ENCODE data around the gene LCMT2. TPM values are rescaled to one million over a fixed set of nuclear protein-coding genes. Genes with fewer than 3 reads are reported as not detected.

Gene LCMT2
- total and polyA plus RNA-seq, 7 donors: 2.3 to 5.4 (median 3.3) TPM

GRCh38 chr15:43347114-43347513 is 16.7 kb upstream of the LCMT2 start:
- no peak for DNase-seq
- Histone ChIP-seq H3K36me3 (peaks cover 5 to 75% (median 10%) of the 10 kb centered on the region in 4 donors), H3K27ac (no peak overlapping the region), H3K4me1 (no peaks in the 10 kb centered on the region), H3K9me3 (no peaks in the 10 kb centered on the region), H3K27me3 (no peaks in the 10 kb centered on the region), H3K4me3 (no peak overlapping the region)
- intact Hi-C loops (cut with DNase I): no loop called here
- 59 to 80% methylated on average over 3 of the region's 3 CpGs for WGBS, 2 donors
- TF ChIP-seq POLR2AphosphoS5 (IDR thresholded peaks at IDR 0.05) (no peak), POLR2A (IDR thresholded peaks at IDR 0.05) (no peak), CTCF (IDR thresholded peaks at IDR 0.05) (no peak), EP300 (IDR thresholded peaks at IDR 0.05) (no peak)

GRCh38 chr15:43346305-43346704 is 15.9 kb upstream of the LCMT2 start:
- DNase-seq: no peak
- Histone ChIP-seq H3K9me3 (no peaks in the 10 kb centered on the region), H3K36me3 (peaks cover 1 to 75% (median 7%) of the 10 kb centered on the region in 4 donors), H3K4me1 (no peaks in the 10 kb centered on the region), H3K27ac (no peak overlapping the region), H3K4me3 (no peak overlapping the region), H3K27me3 (no peaks in the 10 kb centered on the region)
- 93 to 94% methylated on average over 2 of the region's 2 CpGs for WGBS, 2 donors
- intact Hi-C loops (cut with DNase I): no loop called here
- TF ChIP-seq POLR2A (IDR thresholded peaks at IDR 0.05) (no peak), POLR2AphosphoS5 (IDR thresholded peaks at IDR 0.05) (no peak), EP300 (IDR thresholded peaks at IDR 0.05) (no peak), CTCF (IDR thresholded peaks at IDR 0.05) (no peak)

GRCh38 chr15:43330780-43331087 is 361 bp upstream of the LCMT2 start:
- WGBS, 2 donors: 4% methylated on average over 7 of the region's 7 CpGs
- TF ChIP-seq POLR2A (IDR thresholded peaks at IDR 0.05): no peak
- no peak for TF ChIP-seq CTCF (IDR thresholded peaks at IDR 0.05)
- TF ChIP-seq EP300 (IDR thresholded peaks at IDR 0.05): no peak
- no peak for TF ChIP-seq POLR2AphosphoS5 (IDR thresholded peaks at IDR 0.05)
- DNase-seq: no peak
- no peaks in the 10 kb centered on the region for H3K9me3 ChIP-seq
- H3K36me3 ChIP-seq: peaks cover 0 to 5% (median 1%) of the 10 kb centered on the region in 4 donors
- no peaks in the 10 kb centered on the region for H3K27me3 ChIP-seq
- H3K4me3 ChIP-seq: peak overlapping the region; percentile 69 to 80 (median 72)
- H3K27ac ChIP-seq: peak overlapping the region; percentile 86 to 98 (median 96)
- intact Hi-C loops (cut with DNase I): no loop called here
- peaks cover 0 to 26% (median 19%) of the 10 kb centered on the region in 4 donors for H3K4me1 ChIP-seq

- Histone ChIP-seq H3K27ac (peak overlapping the region; percentile 86 to 98 (median 96)), H3K27me3 (no peaks in the 10 kb centered on the region), H3K4me3 (peak overlapping the region; percentile 69 to 80 (median 72)), H3K36me3 (peaks cover 0 to 2% (median 0%) of the 10 kb centered on the region in 4 donors), H3K4me1 (peaks cover 0 to 26% (median 19%) of the 10 kb centered on the region in 4 donors), H3K9me3 (no peaks in the 10 kb centered on the region)
- no peak for TF ChIP-seq POLR2A (IDR thresholded peaks at IDR 0.05)
- no peak for TF ChIP-seq CTCF (IDR thresholded peaks at IDR 0.05)
- TF ChIP-seq POLR2AphosphoS5 (IDR thresholded peaks at IDR 0.05): no peak
- no peak for TF ChIP-seq EP300 (IDR thresholded peaks at IDR 0.05)
- intact Hi-C loops (cut with DNase I): no loop called here
- DNase-seq: peak; percentile 74
- WGBS, 2 donors: 7 to 19% methylated on average over 38 of the region's 38 CpGs
Observed at GRCh38 chr15:43329217-43329959, 985 bp downstream of the LCMT2 start.
